ENCODE data around the gene WNT5A.

DNA sequence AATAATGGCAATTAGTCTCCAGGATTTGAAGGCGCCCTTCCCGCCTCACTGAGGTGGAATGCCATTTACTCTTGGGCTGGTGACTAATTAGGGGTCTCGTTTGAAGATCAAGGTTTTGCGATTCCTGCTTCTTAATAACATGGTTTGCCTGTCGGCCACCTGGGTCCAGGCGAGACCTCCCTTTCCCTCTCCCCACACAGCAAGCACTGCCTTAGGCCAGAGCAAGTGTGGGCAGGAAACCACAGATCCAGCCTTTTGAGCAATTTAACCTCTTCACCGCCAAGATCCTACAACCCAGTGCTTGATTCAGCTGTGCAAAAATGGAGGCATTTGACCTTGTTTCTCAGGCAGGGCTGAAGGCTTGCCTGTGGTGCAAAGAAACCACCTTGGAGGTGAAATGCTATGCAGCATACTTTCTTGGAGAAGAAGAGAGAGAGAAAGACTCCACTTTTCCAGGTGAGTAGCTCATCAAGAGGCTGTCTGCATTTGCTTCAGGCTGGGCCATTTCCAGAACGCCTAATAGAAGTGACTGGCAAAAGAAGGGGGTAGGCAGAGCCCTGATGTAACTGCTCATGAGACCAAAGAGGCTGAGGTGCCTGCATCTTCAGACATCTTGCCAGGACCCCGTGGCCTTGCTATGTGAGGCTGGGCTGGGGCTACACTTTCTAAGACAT lies 34.1 kb upstream of the WNT5A start:
- TF ChIP-seq POLR2A (IDR thresholded peaks at IDR 0.05; ENCODE audit: low read length) (no peak), RAD21 (conservative IDR thresholded peaks at IDR 0.05 in 1 of 2, IDR thresholded peaks at IDR 0.05 in 1 of 2) (no peak), NPAS2 (CRISPR knock-in tag; IDR thresholded peaks at IDR 0.05; ENCODE audit: borderline replicate concordance) (no peak), RARB (CRISPR knock-in tag; IDR thresholded peaks at IDR 0.05) (no peak), TFCP2L1 (CRISPR knock-in tag; IDR thresholded peaks at IDR 0.05) (no peak), JUN (IDR thresholded peaks at IDR 0.05) (no peak)
- TF ChIP-seq, protein P1, sequence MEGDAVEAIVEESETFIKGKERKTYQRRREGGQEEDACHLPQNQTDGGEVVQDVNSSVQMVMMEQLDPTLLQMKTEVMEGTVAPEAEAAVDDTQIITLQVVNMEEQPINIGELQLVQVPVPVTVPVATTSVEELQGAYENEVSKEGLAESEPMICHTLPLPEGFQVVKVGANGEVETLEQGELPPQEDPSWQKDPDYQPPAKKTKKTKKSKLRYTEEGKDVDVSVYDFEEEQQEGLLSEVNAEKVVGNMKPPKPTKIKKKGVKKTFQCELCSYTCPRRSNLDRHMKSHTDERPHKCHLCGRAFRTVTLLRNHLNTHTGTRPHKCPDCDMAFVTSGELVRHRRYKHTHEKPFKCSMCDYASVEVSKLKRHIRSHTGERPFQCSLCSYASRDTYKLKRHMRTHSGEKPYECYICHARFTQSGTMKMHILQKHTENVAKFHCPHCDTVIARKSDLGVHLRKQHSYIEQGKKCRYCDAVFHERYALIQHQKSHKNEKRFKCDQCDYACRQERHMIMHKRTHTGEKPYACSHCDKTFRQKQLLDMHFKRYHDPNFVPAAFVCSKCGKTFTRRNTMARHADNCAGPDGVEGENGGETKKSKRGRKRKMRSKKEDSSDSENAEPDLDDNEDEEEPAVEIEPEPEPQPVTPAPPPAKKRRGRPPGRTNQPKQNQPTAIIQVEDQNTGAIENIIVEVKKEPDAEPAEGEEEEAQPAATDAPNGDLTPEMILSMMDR (IDR thresholded peaks at IDR 0.05) = no peak
- TF ChIP-seq, protein P2, sequence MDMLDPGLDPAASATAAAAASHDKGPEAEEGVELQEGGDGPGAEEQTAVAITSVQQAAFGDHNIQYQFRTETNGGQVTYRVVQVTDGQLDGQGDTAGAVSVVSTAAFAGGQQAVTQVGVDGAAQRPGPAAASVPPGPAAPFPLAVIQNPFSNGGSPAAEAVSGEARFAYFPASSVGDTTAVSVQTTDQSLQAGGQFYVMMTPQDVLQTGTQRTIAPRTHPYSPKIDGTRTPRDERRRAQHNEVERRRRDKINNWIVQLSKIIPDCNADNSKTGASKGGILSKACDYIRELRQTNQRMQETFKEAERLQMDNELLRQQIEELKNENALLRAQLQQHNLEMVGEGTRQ (IDR thresholded peaks at IDR 0.05) = no peak
